Left forelimb (tissue), 1 donor: ENCODE data around the gene RABAC1.

ENCODE experiments used
- DNase-seq: peaks from one replicate; pipeline ENCODE4 v3.0.0-alpha.2; 2018; ENCODE audit warnings: low spot score

The RABAC1 gene

GRCh38 chr19:41928754-41929535 is 30.2 kb downstream of the RABAC1 start:
- DNase-seq, result no peak

- no peak for DNase-seq
These were observed 30.9 kb downstream of the RABAC1 start, which contains the start of gene ERFL for GRCh38 chr19:41928221-41928683. Gene ERFL (minus strand): TSS chr19:41928449. CDS start chr19:41912919, 15,530 bp downstream.

DNA sequence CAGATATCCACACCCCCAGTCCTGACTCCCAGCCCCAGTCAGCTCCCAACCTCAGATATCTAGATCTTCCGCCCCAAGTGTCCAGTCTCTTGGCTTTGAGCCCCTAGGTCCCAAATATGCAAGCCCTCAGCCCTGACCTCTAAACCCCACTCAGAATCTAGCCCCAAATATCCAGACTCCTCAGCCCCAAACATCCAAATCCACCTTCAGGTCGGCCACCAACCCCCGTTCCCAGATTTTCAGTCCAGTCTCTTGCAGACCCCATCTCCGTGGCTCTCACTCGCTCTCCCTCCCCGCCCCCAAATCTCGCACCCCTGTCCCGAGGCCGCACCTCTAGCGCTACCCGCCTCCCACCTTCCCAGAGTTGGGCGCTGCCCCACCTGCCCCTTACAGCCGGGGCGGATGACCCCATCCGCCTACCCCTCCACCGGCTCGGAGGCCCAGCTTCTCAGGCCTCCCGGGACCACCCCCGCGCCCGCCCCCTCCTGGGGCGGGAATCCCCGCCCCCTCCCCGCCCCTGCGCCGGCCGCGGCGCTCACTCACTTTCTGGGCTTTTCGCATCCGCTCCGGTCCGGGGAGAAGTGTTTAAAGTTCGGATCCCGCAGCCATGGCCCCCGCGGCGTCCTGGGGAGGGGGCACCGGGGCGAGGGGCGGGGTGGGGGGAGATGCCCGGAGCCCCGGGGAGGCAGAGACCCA is 31.5 kb downstream of the RABAC1 start:
- no peak for DNase-seq

GRCh38 chr19:41926763-41927496 is 32.2 kb downstream of the RABAC1 start:
- DNase-seq, result no peak

DNA sequence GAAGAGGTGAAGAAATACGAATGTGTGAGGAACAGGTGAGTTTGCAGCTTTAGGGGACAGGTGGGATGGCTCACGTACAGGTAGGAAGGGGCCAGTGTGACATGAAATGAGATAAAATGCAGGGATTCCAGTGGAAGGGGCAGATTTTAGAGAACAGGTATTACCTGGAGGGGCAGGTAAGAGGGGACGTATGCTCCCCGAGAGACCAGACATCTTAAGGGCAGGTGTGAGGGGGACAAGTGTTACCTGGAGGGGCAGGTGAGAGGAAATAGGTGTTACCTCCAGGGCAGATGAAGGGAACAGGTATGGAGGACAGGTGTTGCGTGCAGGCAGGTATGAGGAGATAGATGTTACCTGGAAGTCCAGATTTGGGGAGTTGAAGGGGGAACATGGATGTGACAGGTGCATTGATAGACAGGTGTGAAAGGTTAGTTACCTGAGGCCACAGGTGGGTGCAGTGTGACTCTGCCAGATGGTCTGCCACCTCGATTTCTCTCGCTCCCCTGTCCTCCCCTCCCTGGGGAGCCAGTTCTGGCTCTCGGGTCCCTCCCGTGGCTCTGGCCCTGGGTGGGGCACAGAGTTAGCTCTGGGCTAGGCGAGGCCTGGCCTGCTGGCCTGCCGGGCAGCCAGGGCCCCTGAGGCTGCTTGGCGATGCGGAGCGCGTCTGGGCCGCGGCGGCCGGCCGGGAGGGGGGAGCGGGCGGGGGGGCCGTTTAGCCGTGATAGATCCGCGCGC is 32.9 kb downstream of the RABAC1 start:
- DNase-seq, result no peak

- DNase-seq, result no peak
These were observed 33.7 kb downstream of the RABAC1 start for GRCh38 chr19:41925208-41926003.

- DNase-seq, result no peak
These were observed 34.7 kb downstream of the RABAC1 start for GRCh38 chr19:41924151-41925145.

DNA sequence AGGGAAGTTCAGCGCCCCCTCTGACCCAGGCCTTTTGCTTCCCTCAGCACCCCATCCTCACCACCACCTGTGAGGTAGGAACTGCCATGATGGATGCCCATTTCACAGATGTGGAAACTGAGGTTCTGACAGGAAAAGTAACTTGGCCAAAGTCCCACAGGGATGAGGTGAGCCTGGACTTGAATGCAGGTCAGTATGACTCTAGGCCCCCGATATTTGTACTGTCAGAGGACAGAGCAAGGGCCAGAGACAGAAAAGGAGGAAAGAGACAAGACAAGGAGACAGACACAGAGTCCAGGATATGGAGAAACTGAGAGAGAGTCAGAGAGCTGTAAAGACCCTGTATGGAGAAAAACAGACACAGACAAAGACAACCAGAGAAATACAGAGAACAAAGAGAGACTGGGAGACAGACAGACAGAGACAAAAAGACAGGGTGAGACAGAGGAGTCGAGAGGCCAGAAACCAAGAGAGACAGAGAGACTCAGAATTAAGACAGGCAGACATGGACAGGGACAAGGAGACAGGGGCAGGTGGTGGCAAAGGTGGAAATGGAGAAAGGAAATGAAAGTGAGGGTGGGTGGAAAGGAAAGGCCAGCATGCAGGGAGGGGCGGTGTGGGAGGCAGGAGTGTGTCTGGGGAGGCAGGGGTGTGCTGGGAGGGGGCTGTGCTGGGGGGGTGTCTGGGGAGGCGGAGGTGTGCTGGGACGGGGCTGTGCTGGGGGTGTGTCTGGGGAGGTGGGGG is 35.9 kb downstream of the RABAC1 start:
- no peak for DNase-seq

- DNase-seq, result no peak
These were observed 36.5 kb downstream of the RABAC1 start for GRCh38 chr19:41922585-41922984.

- no peak for DNase-seq
These were observed 37.2 kb downstream of the RABAC1 start for GRCh38 chr19:41921577-41922576.

GRCh38 chr19:41920882-41921576 is 38.1 kb downstream of the RABAC1 start:
- DNase-seq, result no peak

GRCh38 chr19:41919948-41920712 is 39.0 kb downstream of the RABAC1 start:
- no peak for DNase-seq

DNA sequence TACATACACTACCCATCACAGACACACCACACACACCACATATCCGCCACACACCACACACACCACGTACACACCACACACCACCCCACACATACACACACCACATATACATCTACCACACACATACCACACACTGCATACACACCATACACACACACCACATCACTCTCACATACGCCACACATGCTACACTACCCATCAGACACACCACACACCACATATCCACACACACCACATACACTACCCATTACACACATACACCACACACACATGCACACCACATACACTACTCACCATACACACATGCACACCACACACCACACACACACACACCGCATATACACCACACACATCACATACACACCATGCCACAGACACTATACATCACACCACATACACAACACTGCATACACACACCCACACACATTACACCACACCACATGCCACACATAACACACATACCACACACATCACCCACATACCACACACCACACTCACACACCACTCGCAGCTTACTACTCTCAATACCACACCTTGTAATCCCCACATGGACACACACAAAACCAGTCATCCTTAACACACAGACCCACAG is 40.4 kb downstream of the RABAC1 start:
- DNase-seq, result no peak

GRCh38 chr19:41918095-41918494 is 41.0 kb downstream of the RABAC1 start:
- no peak for DNase-seq

DNA sequence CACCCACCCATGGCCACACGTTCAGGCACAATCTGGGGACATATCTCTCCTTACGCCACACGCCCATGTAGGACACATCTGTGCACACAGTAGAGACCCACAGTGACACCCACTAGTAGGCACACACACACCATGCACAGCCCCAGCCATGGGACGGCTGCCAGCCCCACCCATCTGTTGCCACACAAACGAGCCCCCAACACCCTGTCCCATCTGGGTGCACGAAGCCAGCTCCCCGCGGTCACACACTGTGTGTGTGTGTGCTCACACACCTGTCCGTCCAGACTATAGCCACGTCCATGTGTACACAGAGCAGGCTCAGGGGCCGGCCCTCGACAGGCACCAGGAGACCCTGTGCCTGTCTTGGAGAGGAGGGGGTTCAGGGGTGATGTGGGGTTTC is 41.4 kb downstream of the RABAC1 start:
- DNase-seq, result no peak
